HepG2 (cell line): ENCODE data around the gene FBXW10. TPM values are rescaled to one million over a fixed set of nuclear protein-coding genes. Genes with fewer than 3 reads are reported as not detected.
"Not testable (repeated sequence)": the region's sequence is repeated elsewhere in the genome, so short reads cannot be mapped to it uniquely, and the experiment has no call there.

Experiments used
- ATAC-seq: fragments of 200-7000 bp; cut with Tn5 transposase; 3 replicates; pipeline ENCODE4 v1.9.1; 2020; ENCODE audit warnings: mild to moderate bottlenecking, moderate library complexity
- BruUV-seq: library from RNA; stranded (reverse); fragments of 400-500 nt; replicated peaks from 2 replicates; lab custom pipeline; 2021; lab: Mats Ljungman, UMichigan
- CTCF ChIA-PET: fragments of 300-600 bp; formaldehyde crosslinking; extraction: SDS; loops from one replicate; lab custom pipeline; 2021; ENCODE audit warnings: low total read pairs, inconsistent platforms, low intra/inter-chr PET ratio; lab: Yijun Ruan, JAX
- POLR2A ChIA-PET: fragments of 350-600 bp; sonication (Branson Sonifier 250); formaldehyde crosslinking; loops from one replicate; lab custom pipeline; 2020; ENCODE audit warnings: antibody characterized with exemption, inconsistent platforms; lab: Yijun Ruan, JAX
- DNase-seq: peaks from one replicate; pipeline ENCODE4 v3.0.0-alpha.2; 2015; ENCODE audit warnings: low spot score
- FAIRE-seq: peaks from 3 replicates; lab custom pipeline; 2011; peaks lifted over from hg19 to GRCh38; lab: Jason Lieb, UNC
- H2AFZ ChIP-seq: one replicate; pipeline ENCODE4 v1.6.1; 2011; ENCODE audit warnings: low read length, inconsistent platforms
- H3K27ac ChIP-seq: fragments of 300-600 bp; 3 replicates; pipeline ENCODE4 v1.8.0; 2011; ENCODE audit warnings: mixed run types, mild to moderate bottlenecking, mixed read lengths, low read length, inconsistent platforms; ENCODE audit not compliant: insufficient read depth; ENCODE audit errors: extremely low read length
- H3K27me3 ChIP-seq, 2 experiments: fragments of 200-600 bp in 1 of 2; 2 replicates in 1 of 2; 3 replicates in 1 of 2; pipeline versions ENCODE4 v1.6.0 to v1.8.0; 2011; ENCODE audit warnings: low read length in 2 of 2, mild to moderate bottlenecking in 2 of 2, moderate library complexity in 2 of 2, inconsistent platforms in 1 of 2; ENCODE audit not compliant: insufficient read depth in 2 of 2, control insufficient read depth in 1 of 2
- H3K36me3 ChIP-seq, 2 experiments: fragments of 200-600 bp in 1 of 2; replicated peaks in 1 of 2; 2 replicates in 1 of 2; 3 replicates in 1 of 2; pipeline versions ENCODE4 v1.5.1 to v1.8.0; 2011; ENCODE audit warnings: low read length in 2 of 2, inconsistent platforms in 1 of 2; ENCODE audit not compliant: insufficient read depth in 2 of 2, control insufficient read depth in 1 of 2
- H3K4me1 ChIP-seq: 2 replicates; pipeline ENCODE4 v1.5.1; 2012; ENCODE audit warnings: low read length, inconsistent platforms; ENCODE audit not compliant: insufficient read depth
- H3K4me2 ChIP-seq: 2 replicates; pipeline ENCODE4 v1.6.0; 2011; ENCODE audit warnings: low read depth, low read length, inconsistent platforms
- H3K4me3 ChIP-seq, 3 experiments: fragments of 200-600 bp in 1 of 3; sonication (generic), shearing (Covaris generic) in 1 of 3; replicated peaks in 1 of 3; 2 replicates each; pipeline ENCODE4 v1.5.1; 2011 to 2016; ENCODE audit warnings: low read length in 3 of 3, inconsistent platforms in 2 of 3, low read depth in 2 of 3, mild to moderate bottlenecking in 2 of 3, control low read depth in 1 of 3, mixed read lengths in 1 of 3; ENCODE audit not compliant: insufficient read depth in 1 of 3
- H3K79me2 ChIP-seq: one replicate; pipeline ENCODE4 v1.6.1; 2011; ENCODE audit warnings: low read length, inconsistent platforms; ENCODE audit not compliant: insufficient read depth
- H3K9ac ChIP-seq: 2 replicates; pipeline ENCODE4 v1.6.0; 2011; ENCODE audit warnings: mild to moderate bottlenecking, low read depth, low read length, inconsistent platforms; ENCODE audit not compliant: insufficient read depth
- H3K9me3 ChIP-seq: 2 replicates; pipeline ENCODE4 v1.5.1; 2012; ENCODE audit warnings: mild to moderate bottlenecking, low read length
- H4K20me1 ChIP-seq: 2 replicates; pipeline ENCODE4 v1.6.0; 2011; ENCODE audit warnings: inconsistent platforms, mild to moderate bottlenecking, low read length, moderate library complexity; ENCODE audit not compliant: insufficient read depth
- NR2F6 ChIP-seq, 2 experiments: IDR thresholded peaks; 2 replicates each; pipeline ENCODE4 v1.6.1; 2016; ENCODE audit warnings: antibody characterized with exemption in 1 of 2, mild to moderate bottlenecking in 1 of 2
- RARA ChIP-seq: IDR thresholded peaks from 2 replicates; pipeline ENCODE4 v1.6.1; 2016; ENCODE audit warnings: missing genetic modification reagents, missing compliant biosample characterization
- WGBS: methylation state at CpG from one replicate; pipeline ENCODE4 v1.1.6; 2017; ENCODE audit warnings: low lambda C conversion rate; 5-methylcytosine and 5-hydroxymethylcytosine counted together
- in situ Hi-C: cut with HindIII; loops from 2 replicates; pipeline ENCODE4 v1.10.0; 2017; ENCODE audit warnings: low pct_unique_long_range_greater_than_20kb; ENCODE audit not compliant: extremely low pct_ligation_motif_present
- intact Hi-C: fragments of 100-400 bp; cut with micrococcal nuclease; formaldehyde crosslinking; loops from one replicate; pipeline ENCODE4 v1.10.0; 2022; ENCODE audit not compliant: unreplicated experiment
- polyA plus RNA-seq, 8 experiments: library from polyadenylated mRNA; depleted of rRNA in 3 of 8; stranded (reverse) in 7 of 8; unstranded in 1 of 8; fragments of >200 nt; fragmentation: Illumina TruSeq in 4 of 8; extraction: Trizol in 4 of 8; gene quantifications; 2 replicates each; pipeline versions ENCODE4 v1.2.1 to v1.2.3, GENCODE V29; 2011 to 2016; ENCODE audit warnings: low read depth in 4 of 8, missing spikeins in 1 of 8, mixed read lengths in 1 of 8; ENCODE audit not compliant: insufficient read depth in 1 of 8
- total RNA-seq, 5 experiments: library from RNA; depleted of rRNA; stranded (reverse); fragments of >200 nt; fragmentation: Illumina TruSeq; extraction: Trizol; gene quantifications; 2 replicates each; pipeline ENCODE4 v1.2.3, GENCODE V29; 2016; ENCODE audit warnings: low read depth in 1 of 5

The FBXW10 gene
- total and polyA plus RNA-seq, 2 of the 13 experiments (the other 11 are each of a cell fraction or from before 2014, with no cell fraction given): 0.04 to 0.17 TPM

DNA sequence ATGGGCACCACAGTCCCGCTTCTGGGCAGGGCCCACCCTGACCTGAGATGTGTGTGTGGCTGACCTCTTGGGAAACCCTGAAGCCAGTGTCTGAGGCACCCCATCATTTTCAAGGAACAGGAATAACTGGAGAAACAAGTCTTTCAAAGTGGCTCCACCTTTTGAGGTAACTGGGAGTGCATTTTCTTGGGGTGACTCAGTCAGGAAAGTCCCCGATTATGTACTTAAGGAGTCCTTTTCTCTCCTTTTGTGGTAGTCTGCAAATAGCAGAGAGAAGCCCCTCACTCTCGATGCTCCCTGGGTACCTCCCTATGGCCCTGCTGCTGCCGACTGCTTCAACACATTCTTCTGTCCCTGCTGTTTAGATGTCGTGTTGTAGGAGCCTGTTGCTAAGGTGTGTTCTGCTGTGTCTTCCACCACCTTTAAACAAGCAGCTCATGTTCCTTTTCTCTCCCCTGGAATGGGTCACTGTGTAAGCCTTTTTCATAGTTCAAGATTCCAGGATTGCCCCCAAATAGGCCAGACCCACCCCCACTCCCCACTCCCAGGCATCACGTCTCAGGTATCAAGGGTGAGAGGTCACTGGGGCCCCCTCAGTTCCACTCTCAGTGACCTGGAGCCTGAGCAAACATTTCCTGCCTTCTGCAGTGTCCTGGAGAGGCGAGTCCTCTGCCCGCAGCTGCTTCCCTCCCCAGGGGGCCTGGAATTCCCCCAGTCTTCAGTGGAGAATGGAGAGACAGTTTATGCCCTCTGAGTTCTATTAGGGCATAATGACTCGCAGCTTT lies 25.0 kb upstream of the FBXW10 start:
- H3K27ac ChIP-seq; H3K9ac ChIP-seq; CTCF ChIA-PET; H2AFZ ChIP-seq; in situ Hi-C loops; H3K9me3 ChIP-seq; intact Hi-C loops; H3K4me3 ChIP-seq; POLR2A ChIA-PET; H3K79me2 ChIP-seq; H3K27me3 ChIP-seq; BruUV-seq; H4K20me1 ChIP-seq; DNase-seq; H3K36me3 ChIP-seq; TF ChIP-seq NR2F6 (CRISPR knock-in tag; IDR thresholded peaks at IDR 0.05): not testable (repeated sequence)
- ATAC-seq: peak; percentile 71
- Histone ChIP-seq H3K4me1 (peaks cover 19% of the 10 kb centered on the region), H3K4me2 (0 out of 2 replicates have a peak overlapping the region, but pooled peaks have one; percentile 27)
- FAIRE-seq: peak; percentile 50
- 25% methylated on average over 8 of the region's 9 CpGs for WGBS
- TF ChIP-seq RARA (CRISPR knock-in tag): peak; percentile 34; the same call in 1 of the 2 replicates
- TF ChIP-seq NR2F6 (IDR thresholded peaks at IDR 0.05): peak; percentile 36; the same call in 1 of the 2 replicates

DNA sequence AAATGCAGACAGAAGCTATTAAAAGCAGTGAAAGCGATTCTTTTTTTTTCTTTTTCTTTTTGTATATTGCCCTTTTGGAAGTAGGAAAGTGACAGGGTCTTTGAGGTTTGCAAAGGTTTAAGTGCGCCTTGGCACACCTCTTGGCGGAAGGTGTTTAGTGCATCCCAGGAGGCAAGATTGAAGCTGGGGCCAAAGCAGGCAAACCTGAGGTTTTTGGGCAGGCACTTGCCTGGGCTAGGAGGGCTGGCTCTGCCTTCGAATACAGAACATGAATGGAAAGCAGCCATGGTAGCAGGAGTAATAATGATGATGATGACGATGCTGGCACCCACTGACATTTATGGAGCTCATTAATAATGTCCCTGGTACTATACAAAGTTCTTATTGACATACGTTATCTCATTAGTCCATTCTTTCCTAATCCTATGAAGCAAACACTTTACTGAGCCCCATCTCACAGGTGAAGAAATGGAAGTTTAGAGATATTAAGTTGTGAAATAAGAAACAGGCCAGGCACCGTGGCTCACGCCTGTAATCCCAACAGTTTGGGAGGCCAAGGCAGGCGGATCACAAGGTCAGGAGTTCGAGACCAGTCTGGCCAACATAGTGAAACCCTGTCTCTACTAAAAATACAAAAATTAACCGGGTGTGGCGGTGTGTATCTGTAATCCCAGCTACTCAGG lies 24.3 kb upstream of the FBXW10 start:
- H3K9ac ChIP-seq, H3K79me2 ChIP-seq, H3K9me3 ChIP-seq, H2AFZ ChIP-seq, FAIRE-seq, in situ Hi-C loops, BruUV-seq, intact Hi-C loops, H4K20me1 ChIP-seq, DNase-seq, H3K36me3 ChIP-seq, POLR2A ChIA-PET, H3K27me3 ChIP-seq, CTCF ChIA-PET, ATAC-seq, H3K27ac ChIP-seq, H3K4me3 ChIP-seq: not testable (repeated sequence)
- 52% methylated on average over 12 of the region's 12 CpGs for WGBS
- Histone ChIP-seq H3K4me1 (peaks cover 19% of the 10 kb centered on the region), H3K4me2 (0 out of 2 replicates have a peak overlapping the region, but pooled peaks have one; percentile 27)

DNA sequence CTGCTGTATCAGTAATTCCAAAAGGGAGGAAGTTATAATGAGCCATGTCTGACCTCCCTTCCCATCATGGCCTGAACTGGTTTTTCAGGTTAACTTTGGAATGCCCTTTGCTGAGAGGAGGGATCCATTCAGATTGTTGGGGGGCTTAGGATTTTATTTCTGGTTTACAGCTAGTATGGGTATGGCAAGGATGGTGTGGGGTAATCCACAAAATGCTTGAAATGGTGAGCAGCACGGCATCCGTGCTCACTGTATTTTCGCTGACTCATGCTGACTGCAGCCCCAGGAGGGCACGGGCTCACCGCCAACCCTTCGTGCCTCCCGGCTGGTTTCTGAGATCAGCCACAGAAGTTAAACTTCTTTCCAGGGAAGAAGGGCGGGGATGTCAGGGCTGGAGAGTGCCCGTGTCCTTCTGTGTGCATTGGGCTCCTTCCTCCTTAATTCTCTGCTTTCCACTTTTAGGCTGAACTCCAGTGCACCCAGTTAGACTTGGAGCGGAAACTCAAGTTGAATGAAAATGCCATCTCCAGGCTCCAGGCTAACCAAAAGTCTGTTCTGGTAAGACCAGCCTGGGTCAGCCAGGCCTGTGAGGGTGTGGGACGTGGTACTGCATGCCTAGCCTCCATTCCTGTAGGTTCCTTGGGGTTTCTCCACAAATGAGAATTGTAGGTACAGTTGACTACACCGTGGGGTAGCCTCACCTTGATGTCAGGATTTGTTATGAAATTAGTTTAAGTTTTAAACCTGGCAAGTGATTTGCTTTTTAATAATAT lies 21.9 kb upstream of the FBXW10 start:
- peaks cover 19% of the 10 kb centered on the region for H3K4me1 ChIP-seq
- H3K4me3 ChIP-seq, BruUV-seq, H3K36me3 ChIP-seq, in situ Hi-C loops, FAIRE-seq, H3K79me2 ChIP-seq, H3K9me3 ChIP-seq, POLR2A ChIA-PET, intact Hi-C loops, H3K27me3 ChIP-seq, H2AFZ ChIP-seq, ATAC-seq, DNase-seq, H3K4me2 ChIP-seq, H4K20me1 ChIP-seq, CTCF ChIA-PET, H3K27ac ChIP-seq, H3K9ac ChIP-seq: not testable (repeated sequence)
- 100% methylated on average over 1 of the region's 12 CpGs for WGBS
